Skeletal muscle tissue (tissue), 5 donors: Measurements from ENCODE around the gene IMP4. TPM values are rescaled to one million over a fixed set of nuclear protein-coding genes. Genes with fewer than 3 reads are reported as not detected.

Source experiments
- H3K27ac ChIP-seq: one replicate; pipeline ENCODE4 v1.7.0; 2013; ENCODE audit warnings: mild to moderate bottlenecking, low read depth, low read length, inconsistent platforms
- H3K27me3 ChIP-seq, 3 donors: one replicate each; pipeline ENCODE4 v1.7.0; 2013; ENCODE audit warnings: low read length in 3 of 3; ENCODE audit not compliant: control insufficient read depth in 3 of 3, insufficient read depth in 3 of 3
- H3K36me3 ChIP-seq, 3 donors: one replicate each; pipeline ENCODE4 v1.7.0; 2013; ENCODE audit warnings: low read length in 3 of 3; ENCODE audit not compliant: control insufficient read depth in 3 of 3, insufficient read depth in 3 of 3
- H3K4me1 ChIP-seq, 3 donors: one replicate each; pipeline ENCODE4 v1.7.0; 2013; ENCODE audit warnings: low read length in 3 of 3, mild to moderate bottlenecking in 3 of 3; ENCODE audit not compliant: control insufficient read depth in 3 of 3, insufficient read depth in 3 of 3
- H3K4me3 ChIP-seq, 3 donors: one replicate each; pipeline ENCODE4 v1.7.0; 2013; ENCODE audit warnings: low read length in 3 of 3
- H3K9ac ChIP-seq, 3 donors: one replicate each; pipeline ENCODE4 v1.7.0; 2013; ENCODE audit warnings: low read length in 3 of 3, mild to moderate bottlenecking in 3 of 3, moderate library complexity in 2 of 3, low read depth in 1 of 3
- H3K9me3 ChIP-seq, 3 donors: one replicate each; pipeline ENCODE4 v1.7.0; 2013; ENCODE audit warnings: low read length in 3 of 3; ENCODE audit not compliant: control insufficient read depth in 3 of 3
- small RNA-seq: library from RNA; depleted of rRNA; stranded (forward); fragments of <200 nt; gene quantifications from one replicate; pipeline ENCODE3, GENCODE V24; 2014
- total RNA-seq: library from RNA; depleted of rRNA; stranded (reverse); fragments of >200 nt; gene quantifications from one replicate; pipeline ENCODE4 v1.2.3, GENCODE V29; 2014
- donor health status: Osteomylitis.

Gene IMP4
- total RNA-seq, 1 donor from 2014 or later: 32.9 TPM

- H3K36me3 ChIP-seq: no peaks in the 10 kb centered on the region
These were observed 48.6 kb downstream of the IMP4 start for GRCh38 chr2:130391058-130391871.

GRCh38 chr2:130391872-130392670, 49.4 kb downstream of the IMP4 start:
- Histone ChIP-seq H3K27ac (peak overlapping the region; percentile 73), H3K27me3 (no peaks in the 10 kb centered on the region), H3K9ac (peak overlapping the region; percentile 72 to 80 (median 73)), H3K4me3 (peak overlapping the region; percentile 69 to 84 (median 79)), H3K36me3 (no peaks in the 10 kb centered on the region), H3K4me1 (peaks cover 12 to 25% (median 20%) of the 10 kb centered on the region in 3 donors), H3K9me3 (no peaks in the 10 kb centered on the region)

More at GRCh38 chr2:130391058-130391871, 48.6 kb downstream of the IMP4 start:
- H3K4me1 ChIP-seq: peaks cover 12 to 29% (median 22%) of the 10 kb centered on the region in 3 donors
- no peaks in the 10 kb centered on the region for H3K9me3 ChIP-seq
- H3K9ac ChIP-seq: peak overlapping the region; percentile 72 to 80 (median 73)
- peak overlapping the region; percentile 69 to 84 (median 79) for H3K4me3 ChIP-seq
- H3K27ac ChIP-seq: peak overlapping the region; percentile 73
- H3K27me3 ChIP-seq: no peaks in the 10 kb centered on the region

GRCh38 chr2:130393318-130393910, 50.7 kb downstream of the IMP4 start:
- Histone ChIP-seq H3K27ac (no peak overlapping the region), H3K36me3 (no peaks in the 10 kb centered on the region), H3K27me3 (no peaks in the 10 kb centered on the region), H3K9me3 (no peaks in the 10 kb centered on the region), H3K4me3 (no peak overlapping the region), H3K9ac (no peak overlapping the region), H3K4me1 (peaks cover 12 to 14% (median 13%) of the 10 kb centered on the region in 3 donors)

Small RNAs within 50 kb of the gene (small RNA-seq; reads per million reads assigned to genes)
- gene AC132479.1: not detected

Other genes with a start within 250 kb of the IMP4 start
- gene POTEF, start 213.7 kb upstream of the IMP4 start, total RNA-seq: not detected
- gene CCDC74B, start 197.8 kb upstream of the IMP4 start, total RNA-seq: not detected
- 6.8 TPM for gene SMPD4, start 161.3 kb upstream of the IMP4 start, total RNA-seq
- 86.1 TPM for gene MZT2B, start 160.6 kb upstream of the IMP4 start, total RNA-seq
- gene TUBA3E, start 144.5 kb upstream of the IMP4 start, total RNA-seq: not detected
- gene PTPN18, start 13.2 kb downstream of the IMP4 start, total RNA-seq: 5.2 TPM
- gene POTEI, start 166.4 kb downstream of the IMP4 start, total RNA-seq: under 0.01 TPM
- not detected for gene CFC1B, start 178.3 kb downstream of the IMP4 start, total RNA-seq